Endothelial cell of umbilical vein (primary cell): ENCODE measurements around the gene PLA2G12B. TPM values are rescaled to one million over a fixed set of nuclear protein-coding genes. Genes with fewer than 3 reads are reported as not detected.
A peak's percentile ranks its signal among the peaks of the same experiment; 100 is the strongest.

Experiments used
- BruUV-seq: library from RNA; stranded (reverse); fragments of 400-500 nt; replicated peaks from 2 replicates; lab custom pipeline; 2021; lab: Mats Ljungman, UMichigan
- CTCF ChIA-PET: fragments of 300-600, 350-600 bp; sonication (Branson Sonifier 250); formaldehyde crosslinking; loops from one replicate; lab custom pipeline; 2021; ENCODE audit warnings: antibody characterized with exemption, inconsistent platforms; lab: Charles Lee
- POLR2A ChIA-PET: fragments of 300-600, 350-600 bp; sonication (Branson Sonifier 250); formaldehyde crosslinking; loops from one replicate; lab custom pipeline; 2021; ENCODE audit warnings: antibody characterized with exemption, inconsistent platforms; lab: Charles Lee
- DNase-seq: peaks from one replicate; pipeline ENCODE4 v3.0.0-alpha.2; 2011; ENCODE audit warnings: low read depth, low spot score
- FAIRE-seq: peaks from 2 replicates; lab custom pipeline; 2011; peaks lifted over from hg19 to GRCh38; lab: Jason Lieb, UNC
- H2AFZ ChIP-seq: 2 replicates; pipeline ENCODE4 v1.6.0; 2012; ENCODE audit warnings: low read depth, low read length, control low read depth, inconsistent platforms
- H3K27ac ChIP-seq: 2 replicates; pipeline ENCODE4 v1.5.1; 2011; ENCODE audit warnings: low read depth, mild to moderate bottlenecking, control low read depth, low read length, moderate library complexity; ENCODE audit not compliant: insufficient read depth
- H3K27me3 ChIP-seq, 2 experiments: 2 replicates each; pipeline versions ENCODE4 v1.6.0 to v1.6.1; 2011; ENCODE audit warnings: low read length in 2 of 2, mixed read lengths in 1 of 2; ENCODE audit not compliant: control insufficient read depth in 2 of 2, insufficient read depth in 2 of 2
- H3K36me3 ChIP-seq, 2 experiments: 2 replicates in 1 of 2; 3 replicates in 1 of 2; pipeline ENCODE4 v1.5.1; 2011; ENCODE audit warnings: low read length in 2 of 2, mild to moderate bottlenecking in 1 of 2, moderate library complexity in 1 of 2; ENCODE audit not compliant: control insufficient read depth in 2 of 2, insufficient read depth in 2 of 2; ENCODE audit errors: extremely low read depth in 1 of 2
- H3K4me1 ChIP-seq: 3 replicates; pipeline ENCODE4 v1.5.1; 2011; ENCODE audit warnings: mild to moderate bottlenecking, low read length; ENCODE audit not compliant: control insufficient read depth, insufficient read depth; ENCODE audit errors: extremely low read depth
- H3K4me2 ChIP-seq: 2 replicates; pipeline ENCODE4 v1.6.1; 2011; ENCODE audit warnings: low read length, control low read depth, mixed read lengths; ENCODE audit not compliant: insufficient read depth
- H3K4me3 ChIP-seq, 3 experiments: fragments of 200-600 bp in 1 of 3; sonication (generic), shearing (Covaris generic) in 1 of 3; replicated peaks in 1 of 3; 2 replicates each; pipeline ENCODE4 v1.5.1; 2011 to 2016; ENCODE audit warnings: control low read depth in 3 of 3, low read length in 3 of 3, mild to moderate bottlenecking in 2 of 3, inconsistent platforms in 1 of 3, low read depth in 1 of 3, moderate library complexity in 1 of 3; ENCODE audit not compliant: insufficient read depth in 1 of 3
- H3K79me2 ChIP-seq: 2 replicates; pipeline ENCODE4 v1.6.0; 2012; ENCODE audit warnings: low read length, inconsistent platforms; ENCODE audit not compliant: control insufficient read depth, insufficient read depth
- H3K9ac ChIP-seq: replicated peaks from 2 replicates; pipeline ENCODE3; 2011; ENCODE audit warnings: low read length, control low read depth; ENCODE audit not compliant: insufficient read depth; ENCODE audit errors: extremely low read depth
- H3K9me1 ChIP-seq: replicated peaks from 3 replicates; pipeline ENCODE4 v1.6.0; 2011; ENCODE audit warnings: mild to moderate bottlenecking, low read length; ENCODE audit not compliant: control insufficient read depth, insufficient read depth; ENCODE audit errors: extremely low read depth
- H3K9me3 ChIP-seq: replicated peaks from 2 replicates; pipeline ENCODE4 v1.5.1; 2012; ENCODE audit warnings: low read length, inconsistent platforms; ENCODE audit not compliant: control insufficient read depth, insufficient read depth
- H4K20me1 ChIP-seq: replicated peaks from 2 replicates; pipeline ENCODE3; 2011; ENCODE audit warnings: mild to moderate bottlenecking, low read length; ENCODE audit not compliant: control insufficient read depth, insufficient read depth; ENCODE audit errors: extremely low read depth
- CTCF ChIP-seq, 2 donors: IDR thresholded peaks; 1 replicate in 1 of 2; 2 replicates in 1 of 2; pipeline ENCODE4 v1.5.1; 2011; ENCODE audit warnings: low read length in 2 of 2, mild to moderate bottlenecking in 2 of 2, moderate library complexity in 2 of 2, control low read depth in 1 of 2, inconsistent platforms in 1 of 2, low read depth in 1 of 2; ENCODE audit not compliant: insufficient read depth in 1 of 2; ENCODE audit errors: extremely low read depth in 1 of 2
- FOS ChIP-seq: IDR thresholded peaks from 2 replicates; pipeline ENCODE4 v1.6.1; 2011; ENCODE audit warnings: mild to moderate bottlenecking, low read length, moderate library complexity, borderline replicate concordance; ENCODE audit not compliant: insufficient read depth
- GATA2 ChIP-seq: IDR thresholded peaks from 2 replicates; pipeline ENCODE4 v1.7.0; 2011; ENCODE audit warnings: low read depth, mild to moderate bottlenecking, moderate library complexity, mixed read lengths, low read length; ENCODE audit not compliant: insufficient read length, insufficient read depth
- JUN ChIP-seq: IDR thresholded peaks from 2 replicates; pipeline ENCODE4 v1.6.1; 2011; ENCODE audit warnings: borderline replicate concordance, low read depth; ENCODE audit not compliant: insufficient read length, insufficient read depth
- MYC ChIP-seq: IDR thresholded peaks from one replicate; pipeline ENCODE4 v1.6.1; 2011; ENCODE audit warnings: mild to moderate bottlenecking, low read depth, low read length
- POLR2A ChIP-seq: IDR thresholded peaks from 2 replicates; pipeline ENCODE4 v1.6.1; 2012; ENCODE audit warnings: low read depth, mild to moderate bottlenecking, control low read depth, low read length
- POLR2AphosphoS5 ChIP-seq: IDR thresholded peaks from 2 replicates; pipeline ENCODE4 v1.6.1; 2012; ENCODE audit warnings: low read depth, mild to moderate bottlenecking, control low read depth, low read length, moderate library complexity; ENCODE audit not compliant: insufficient read depth
- dilution Hi-C: fragments of 300-500 bp; cut with MboI; formaldehyde crosslinking; loops from one replicate; pipeline ENCODE4 v1.15.0; 2019; ENCODE audit warnings: low sequenced_read_pairs; ENCODE audit not compliant: extremely low pct_ligation_motif_present
- intact Hi-C: fragments of 100-400 bp; cut with micrococcal nuclease; formaldehyde crosslinking; loops from one replicate; pipeline ENCODE4 v1.10.0; 2022
- polyA plus RNA-seq, 4 experiments: library from polyadenylated mRNA; depleted of rRNA in 3 of 4; stranded (reverse) in 3 of 4; unstranded in 1 of 4; fragments of >200 nt; gene quantifications; 2 replicates each; pipeline versions ENCODE4 v1.2.1 to v1.2.3, GENCODE V29; 2011 to 2012; ENCODE audit warnings: missing spikeins in 1 of 4
- total RNA-seq: library from RNA; stranded (reverse); gene quantifications from 2 replicates; pipeline ENCODE4 v1.2.3, GENCODE V29; 2021
- TF ChIP-seq, protein P1 (sequence below): IDR thresholded peaks from 2 replicates; pipeline ENCODE4 v1.6.1; 2011; ENCODE audit not compliant: insufficient read depth, insufficient read length

Gene PLA2G12B
- total and polyA plus RNA-seq, 2 donors (not counting 3 experiments of a cell fraction or from before 2014, with no cell fraction given) = not detected

- no peaks in the 10 kb centered on the region for H3K27me3 ChIP-seq
- DNase-seq = peak; percentile 93
- peak overlapping the region; percentile 75 for H3K4me2 ChIP-seq
- H3K9me1 ChIP-seq = no peaks in the 10 kb centered on the region
- BruUV-seq = no TSS peak
- TF ChIP-seq, protein P1, sequence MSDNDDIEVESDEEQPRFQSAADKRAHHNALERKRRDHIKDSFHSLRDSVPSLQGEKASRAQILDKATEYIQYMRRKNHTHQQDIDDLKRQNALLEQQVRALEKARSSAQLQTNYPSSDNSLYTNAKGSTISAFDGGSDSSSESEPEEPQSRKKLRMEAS = no peak
- TF ChIP-seq JUN (peak; percentile 56), FOS (peak; percentile 44), GATA2 (no peak), POLR2AphosphoS5 (peak; percentile 62)
- H3K79me2 ChIP-seq = no peaks in the 10 kb centered on the region
- peak overlapping the region in 2 of 3 experiments; percentile 12 to 47 for H3K4me3 ChIP-seq
- peak overlapping the region; percentile 95 for H3K27ac ChIP-seq
- peak; percentile 75 for FAIRE-seq
- intact Hi-C loops = loop anchor here (1.0 to 5.0 kb wide), 3 partner anchors 157 to 262 kb away; partner anchors contain the start of gene MCU
- POLR2A ChIA-PET = no interaction called here
- H3K9me3 ChIP-seq = no peaks in the 10 kb centered on the region
- CTCF ChIA-PET = no interaction called here
- no peaks in the 10 kb centered on the region for H3K36me3 ChIP-seq
- peak overlapping the region; percentile 61 for H3K9ac ChIP-seq
- peak overlapping the region; percentile 82 for H2AFZ ChIP-seq
- H3K4me1 ChIP-seq = peaks cover 25% of the 10 kb centered on the region
- dilution Hi-C loops = no loop called here
- H4K20me1 ChIP-seq = no peaks in the 10 kb centered on the region
Observed at GRCh38 chr10:72887043-72887442, 67.6 kb downstream of the PLA2G12B start.

DNA sequence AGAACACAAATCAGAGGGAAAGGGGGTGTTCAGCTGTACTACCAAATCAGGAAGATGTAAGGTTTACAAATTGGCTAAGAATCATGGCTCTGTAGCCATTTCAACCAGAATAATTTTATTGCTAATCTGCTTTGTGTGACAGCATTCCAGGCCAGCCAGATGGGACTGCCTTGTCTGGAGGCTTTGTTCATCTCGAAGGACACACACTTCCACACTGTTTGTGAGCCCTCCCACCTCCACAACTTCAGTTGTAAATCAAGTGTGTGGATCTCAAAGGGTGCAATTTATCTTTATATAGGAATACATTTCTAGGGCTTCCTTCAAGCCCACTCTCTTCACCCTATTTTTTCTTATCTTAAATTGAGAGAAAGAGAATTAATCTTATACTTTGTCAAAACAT lies 68.0 kb downstream of the PLA2G12B start:
- intact Hi-C loops (loop anchor here (1.0 to 5.0 kb wide), 3 partner anchors 158 to 261 kb away; partner anchors contain the start of gene MCU), dilution Hi-C loops (no loop called here)
- ChIA-PET POLR2A (no interaction called here), CTCF (no interaction called here)
- Histone ChIP-seq H3K27me3 (no peaks in the 10 kb centered on the region), H3K27ac (peak overlapping the region; percentile 95), H3K9me3 (no peaks in the 10 kb centered on the region), H3K9ac (peak overlapping the region; percentile 61), H2AFZ (peak overlapping the region; percentile 53), H3K79me2 (no peaks in the 10 kb centered on the region), H3K4me1 (peaks cover 25% of the 10 kb centered on the region), H3K36me3 (no peaks in the 10 kb centered on the region), H3K9me1 (no peaks in the 10 kb centered on the region), H4K20me1 (no peaks in the 10 kb centered on the region), H3K4me3 (peak overlapping the region in 1 of 3 experiments; percentile 47), H3K4me2 (peak overlapping the region; percentile 75)
- FAIRE-seq = peak; percentile 31
- TF ChIP-seq MYC = no peak
- no peak for TF ChIP-seq FOS
- TF ChIP-seq GATA2 = no peak
- no peak for TF ChIP-seq CTCF (IDR thresholded peaks at IDR 0.05; ENCODE audit: extremely low read depth in 1 of 2, insufficient read depth in 1 of 2, low read depth in 1 of 2, low read length in 2 of 2)
- TF ChIP-seq POLR2A = no peak
- TF ChIP-seq, protein P1 = no peak
- no peak for TF ChIP-seq POLR2AphosphoS5
- TF ChIP-seq JUN = no peak
- BruUV-seq = TSS peak; percentile 96
- no peak for DNase-seq
